Fibroblast of upper back skin (primary cell): ENCODE data around the gene ANKLE2.
"Not testable (repeated sequence)": the region's sequence is repeated elsewhere in the genome, so short reads cannot be mapped to it uniquely, and the experiment has no call there.

Experiments used
- DNase-seq: peaks from one replicate; pipeline ENCODE4 v3.0.0-alpha.2; 2013

ANKLE2 gene

GRCh38 chr12:132761032-132761920, at the start of gene ANKLE2:
ANKLE2 (minus strand) TSS chr12:132761832; CDS start chr12:132761798, 34 bp downstream.
- peak; percentile 79 for DNase-seq

- DNase-seq, result peak; percentile 15
Measured at GRCh38 chr12:132809391-132809790, 47.8 kb upstream of the ANKLE2 start.

GRCh38 chr12:132807295-132808092, 45.9 kb upstream of the ANKLE2 start:
- DNase-seq, result no peak

GRCh38 chr12:132806857-132807256, 45.2 kb upstream of the ANKLE2 start:
- no peak for DNase-seq

GRCh38 chr12:132804426-132804861, 42.8 kb upstream of the ANKLE2 start:
- DNase-seq, result no peak

- no peak for DNase-seq
Measured at GRCh38 chr12:132803888-132804287, 42.3 kb upstream of the ANKLE2 start.

GRCh38 chr12:132803125-132803524, 41.5 kb upstream of the ANKLE2 start:
- DNase-seq, result no peak

GRCh38 chr12:132801741-132802140, 40.1 kb upstream of the ANKLE2 start:
- no peak for DNase-seq

GRCh38 chr12:132798836-132799235, 37.2 kb upstream of the ANKLE2 start:
- no peak for DNase-seq

- no peak for DNase-seq
Measured at GRCh38 chr12:132797820-132798570, 36.4 kb upstream of the ANKLE2 start.

- DNase-seq, result no peak
Measured at GRCh38 chr12:132795847-132796246, 34.2 kb upstream of the ANKLE2 start.

GRCh38 chr12:132791940-132792339, 30.3 kb upstream of the ANKLE2 start:
- not testable (repeated sequence) for DNase-seq

- DNase-seq, result no peak
Measured at GRCh38 chr12:132789099-132789471, 27.5 kb upstream of the ANKLE2 start.

- DNase-seq, result no peak
Measured at GRCh38 chr12:132788375-132789098, 26.9 kb upstream of the ANKLE2 start.

GRCh38 chr12:132787877-132788276, 26.2 kb upstream of the ANKLE2 start:
- no peak for DNase-seq

- no peak for DNase-seq
Measured at GRCh38 chr12:132786192-132786591, 24.6 kb upstream of the ANKLE2 start.

GRCh38 chr12:132784580-132784979, 22.9 kb upstream of the ANKLE2 start:
- no peak for DNase-seq

- no peak for DNase-seq
Measured at GRCh38 chr12:132783917-132784531, 22.4 kb upstream of the ANKLE2 start.

GRCh38 chr12:132781938-132782337, 20.3 kb upstream of the ANKLE2 start:
- no peak for DNase-seq

GRCh38 chr12:132779781-132780353, 18.2 kb upstream of the ANKLE2 start:
- DNase-seq, result no peak

- no peak for DNase-seq
Measured at GRCh38 chr12:132777614-132778013, 16.0 kb upstream of the ANKLE2 start.
